Measurements from ENCODE around the gene FKBP15. TPM values are rescaled to one million over a fixed set of nuclear protein-coding genes. Genes with fewer than 3 reads are reported as not detected.

FKBP15 gene
- total and polyA plus RNA-seq, 2 of the 8 experiments (the other 6 are each of a cell fraction or from before 2014, with no cell fraction given) = 9.9 to 13.8 TPM

GRCh38 chr9:113227436-113227835 is 6.4 kb upstream of the FKBP15 start:
- no peak overlapping the region for H3K14ac ChIP-seq (ENCODE audit: insufficient read length)
- no peak overlapping the region for H3K27ac ChIP-seq (ENCODE audit: low read depth, low read length)
- no peak overlapping the region for H3K23ac ChIP-seq (ENCODE audit: insufficient read length)
- H2AFZ ChIP-seq (ENCODE audit: low read length) = no peak overlapping the region
- no peak overlapping the region for H4K91ac ChIP-seq (replicated peaks; ENCODE audit: insufficient read length, low read length)
- H3K4me3 ChIP-seq (ENCODE audit: extremely low read depth in 1 of 4, insufficient read depth in 2 of 4, low read depth in 3 of 4, low read length in 4 of 4) = no peak overlapping the region
- H2BK20ac ChIP-seq (ENCODE audit: low read length) = no peak overlapping the region
- no peak overlapping the region for H3K9ac ChIP-seq (replicated peaks in 1 of 4; ENCODE audit: extremely low read depth in 1 of 4, low read depth in 3 of 4, low read length in 3 of 4)
- H2BK12ac ChIP-seq (ENCODE audit: low read depth, low read length) = no peak overlapping the region
- H3K79me2 ChIP-seq (ENCODE audit: control insufficient read depth in 1 of 2, insufficient read depth in 2 of 2, low read length in 2 of 2) = peaks cover 2 to 18% of the 10 kb centered on the region in 2 experiments; a peak in 3 of 4 replicates
- H3K18ac ChIP-seq (ENCODE audit: extremely low read depth, low read length) = no peak overlapping the region
- H2BK5ac ChIP-seq (ENCODE audit: low read depth, low read length) = no peak overlapping the region
- no peaks in the 10 kb centered on the region for H3K27me3 ChIP-seq (replicated peaks in 1 of 4; ENCODE audit: control insufficient read depth in 3 of 4, extremely low read depth in 1 of 4, insufficient read depth in 3 of 4, low read length in 3 of 4)
- no peak overlapping the region for H3K4ac ChIP-seq (replicated peaks; ENCODE audit: insufficient read length, low read depth, low read length)
- FAIRE-seq = no peak
- no peak overlapping the region for H3K56ac ChIP-seq (replicated peaks; ENCODE audit: insufficient read length, low read depth, low read length)
- peaks cover 0 to 3% (median 0%) of the 10 kb centered on the region in 4 experiments; a peak in 1 of 8 replicates for H3K36me3 ChIP-seq (ENCODE audit: control insufficient read depth in 2 of 4, insufficient read depth in 4 of 4, low read length in 3 of 4)
- H4K8ac ChIP-seq (ENCODE audit: extremely low read depth, insufficient read depth, low read length) = no peak overlapping the region
- DNase-seq (ENCODE audit: low read depth in 1 of 2, low spot score in 2 of 2) = no peak
- H2BK15ac ChIP-seq (ENCODE audit: low read length) = no peak overlapping the region
- no peaks in the 10 kb centered on the region for H3K9me3 ChIP-seq (ENCODE audit: insufficient read depth in 2 of 2, low read depth in 1 of 2, low read length in 1 of 2)
- POLR2A ChIA-PET (ENCODE audit: partially characterized antibody) = interaction anchor here (1.1 kb wide), 1 partner anchor 58 kb away, joined by 3 read pairs; no protein-coding TSS in a partner anchor
- no peak overlapping the region for H3K4me2 ChIP-seq (ENCODE audit: insufficient read depth in 1 of 2, low read depth in 2 of 2, low read length in 2 of 2)
- no peak overlapping the region for H2AK5ac ChIP-seq (ENCODE audit: low read depth, low read length)
- CTCF ChIA-PET (ENCODE audit: partially characterized antibody) = no interaction called here
- peaks cover 2 to 4% of the 10 kb centered on the region in 2 experiments for H4K20me1 ChIP-seq (replicated peaks in 1 of 2; ENCODE audit: control insufficient read depth in 1 of 2, insufficient read depth in 2 of 2, low read length in 2 of 2)
- no peak overlapping the region for H2BK120ac ChIP-seq (replicated peaks; ENCODE audit: low read depth, low read length)
- H4K5ac ChIP-seq (ENCODE audit: insufficient read length, low read depth, low read length) = no peak overlapping the region
- H3K79me1 ChIP-seq (ENCODE audit: low read depth, low read length) = peaks cover 2% of the 10 kb centered on the region; the same call in 1 of the 2 replicates
- H3K4me1 ChIP-seq (replicated peaks in 1 of 4; ENCODE audit: control insufficient read depth in 3 of 4, insufficient read depth in 4 of 4, low read length in 3 of 4) = peaks cover 0 to 2% (median 0%) of the 10 kb centered on the region in 4 experiments; a peak in 2 of 7 replicates
- no peaks in the 10 kb centered on the region for H3K23me2 ChIP-seq (ENCODE audit: low read depth, low read length)
- WGBS, 2 experiments (ENCODE audit: extremely low coverage in 1 of 2, insufficient coverage in 1 of 2, insufficient read length in 1 of 2, insufficient replicate concordance in 2 of 2, low coverage in 1 of 2, low lambda C conversion rate in 2 of 2, missing lambda C conversion rate in 1 of 2) = 86% methylated on average over 1 of the region's 1 CpG; no CpG with 5 or more reads in 1 of the 2 experiments
- TF ChIP-seq YY1 (IDR thresholded peaks at IDR 0.05; ENCODE audit: low read depth, low read length) (no peak), ZNF274 (IDR thresholded peaks at IDR 0.05; ENCODE audit: borderline replicate concordance, extremely low read depth, low read length) (no peak), BCL11A (IDR thresholded peaks at IDR 0.05; ENCODE audit: low read depth in 2 of 2, low read length in 2 of 2) (no peak), MAFK (IDR thresholded peaks at IDR 0.05; ENCODE audit: low read depth, low read length) (no peak), EP300 (IDR thresholded peaks at IDR 0.05; ENCODE audit: borderline replicate concordance in 1 of 2, low read depth in 2 of 2, low read length in 2 of 2) (no peak), POLR2A (IDR thresholded peaks at IDR 0.05; ENCODE audit: control extremely low read depth in 1 of 2, low read depth in 2 of 2, low read length in 2 of 2) (no peak), JUND (IDR thresholded peaks at IDR 0.05; ENCODE audit: low read length) (no peak), TAF1 (IDR thresholded peaks at IDR 0.05; ENCODE audit: low read depth, low read length) (no peak), TEAD4 (IDR thresholded peaks at IDR 0.05; ENCODE audit: low read depth, low read length) (no peak), GABPA (IDR thresholded peaks at IDR 0.05; ENCODE audit: borderline replicate concordance, insufficient read depth, low read length) (no peak), SP4 (IDR thresholded peaks at IDR 0.05; ENCODE audit: low read length) (no peak), TAF7 (optimal IDR thresholded peaks at IDR 0.05; ENCODE audit: borderline replicate concordance, low read depth, low read length) (no peak), SAP30 (IDR thresholded peaks at IDR 0.05; ENCODE audit: insufficient read depth, insufficient replicate concordance, low read length) (no peak), TCF12 (IDR thresholded peaks at IDR 0.05; ENCODE audit: low read depth, low read length) (no peak), BRCA1 (IDR thresholded peaks at IDR 0.05; ENCODE audit: low read depth, low read length) (no peak), SP2 (IDR thresholded peaks at IDR 0.05; ENCODE audit: low read length) (no peak)

Measured in H1 (cell line).